Activated CD4-positive, alpha-beta T cell treated with anti-CD3 and anti-CD28 coated beads, Interleukin-2, amount 10 ng/mL, durations not matched to agents 24 days and 14 days (primary cell): ENCODE results near the gene TAS2R8. TPM values are rescaled to one million over a fixed set of nuclear protein-coding genes. Genes with fewer than 3 reads are reported as not detected.
"Not testable (repeated sequence)": the region's sequence is repeated elsewhere in the genome, so short reads cannot be mapped to it uniquely, and the experiment has no call there.

Experiments used
- DNase-seq: peaks from one replicate; pipeline ENCODE4 v3.0.0; 2022
- H3K27ac Mint-ChIP-seq: one replicate; pipeline ENCODE4 v1.8.0; 2022; ENCODE audit warnings: mild to moderate bottlenecking, mixed read lengths
- H3K27me3 Mint-ChIP-seq: one replicate; pipeline ENCODE4 v1.8.0; 2022; ENCODE audit warnings: mixed read lengths
- H3K36me3 Mint-ChIP-seq: one replicate; pipeline ENCODE4 v1.8.0; 2022; ENCODE audit warnings: low read depth, mild to moderate bottlenecking, mixed read lengths
- H3K4me1 Mint-ChIP-seq: one replicate; pipeline ENCODE4 v1.8.0; 2021; ENCODE audit warnings: mixed read lengths
- H3K4me3 Mint-ChIP-seq: one replicate; pipeline ENCODE4 v1.8.0; 2022; ENCODE audit warnings: mild to moderate bottlenecking, moderate library complexity, mixed read lengths
- H3K9me3 Mint-ChIP-seq: one replicate; pipeline ENCODE4 v1.8.0; 2021; ENCODE audit warnings: mixed read lengths
- intact Hi-C: fragments of 100-400 bp; cut with micrococcal nuclease; formaldehyde crosslinking; loops from one replicate; pipeline ENCODE4 v1.15.1; 2023
- total RNA-seq: library from RNA; stranded (reverse); gene quantifications from 2 replicates; pipeline ENCODE4 v1.2.3, GENCODE V29; 2022

TAS2R8 gene
- total RNA-seq, 1 donor from 2014 or later: not detected

GRCh38 chr12:10801741-10802140 is 5.3 kb downstream of the TAS2R8 start:
- H3K4me1 Mint-ChIP-seq: no peaks in the 10 kb centered on the region
- no peak for DNase-seq
- no peak overlapping the region for H3K27ac Mint-ChIP-seq
- H3K36me3 Mint-ChIP-seq: no peaks in the 10 kb centered on the region
- H3K27me3 Mint-ChIP-seq: peaks cover 29% of the 10 kb centered on the region
- no peak overlapping the region for H3K4me3 Mint-ChIP-seq
- peaks cover 3% of the 10 kb centered on the region for H3K9me3 Mint-ChIP-seq
- intact Hi-C loops: no loop called here

GRCh38 chr12:10794222-10794621 is 12.9 kb downstream of the TAS2R8 start:
- Mint-ChIP-seq H3K4me3 (no peak overlapping the region), H3K27ac (no peak overlapping the region), H3K36me3 (no peaks in the 10 kb centered on the region), H3K27me3 (peaks cover 20% of the 10 kb centered on the region), H3K4me1 (no peaks in the 10 kb centered on the region), H3K9me3 (no peaks in the 10 kb centered on the region)
- intact Hi-C loops: no loop called here
- no peak for DNase-seq

GRCh38 chr12:10791769-10792168 is 15.3 kb downstream of the TAS2R8 start:
- H3K36me3 Mint-ChIP-seq, H3K27ac Mint-ChIP-seq, H3K4me3 Mint-ChIP-seq, DNase-seq, intact Hi-C loops, H3K9me3 Mint-ChIP-seq, H3K4me1 Mint-ChIP-seq: not testable (repeated sequence)
- peaks cover 16% of the 10 kb centered on the region for H3K27me3 Mint-ChIP-seq

GRCh38 chr12:10783252-10783651 is 23.8 kb downstream of the TAS2R8 start:
- Mint-ChIP-seq H3K27me3 (peaks cover 9% of the 10 kb centered on the region), H3K4me3 (no peak overlapping the region), H3K4me1 (no peaks in the 10 kb centered on the region), H3K9me3 (no peaks in the 10 kb centered on the region), H3K36me3 (no peaks in the 10 kb centered on the region), H3K27ac (no peak overlapping the region)
- no peak for DNase-seq
- intact Hi-C loops: no loop called here

GRCh38 chr12:10779103-10779502 is 28.0 kb downstream of the TAS2R8 start:
- Mint-ChIP-seq H3K27me3 (peaks cover 21% of the 10 kb centered on the region), H3K36me3 (no peaks in the 10 kb centered on the region), H3K9me3 (no peaks in the 10 kb centered on the region), H3K4me3 (no peak overlapping the region), H3K27ac (no peak overlapping the region), H3K4me1 (no peaks in the 10 kb centered on the region)
- intact Hi-C loops: no loop called here
- DNase-seq: no peak

- H3K4me1 Mint-ChIP-seq: no peaks in the 10 kb centered on the region
- intact Hi-C loops: loop anchor here (1.0 kb wide), 2 partner anchors 428 to 715 kb away; no protein-coding TSS in a partner anchor
- H3K27me3 Mint-ChIP-seq: peaks cover 56% of the 10 kb centered on the region
- DNase-seq: no peak
- no peaks in the 10 kb centered on the region for H3K36me3 Mint-ChIP-seq
- no peak overlapping the region for H3K27ac Mint-ChIP-seq
- H3K4me3 Mint-ChIP-seq: no peak overlapping the region
- no peaks in the 10 kb centered on the region for H3K9me3 Mint-ChIP-seq
These were observed 35.9 kb downstream of the TAS2R8 start for GRCh38 chr12:10771132-10771733.

- Mint-ChIP-seq H3K4me1 (no peaks in the 10 kb centered on the region), H3K4me3 (no peak overlapping the region)
These were observed 47.4 kb downstream of the TAS2R8 start for GRCh38 chr12:10759657-10760056.

GRCh38 chr12:10756194-10756593 is 50.9 kb downstream of the TAS2R8 start:
- Mint-ChIP-seq H3K4me3 (no peak overlapping the region), H3K4me1 (no peaks in the 10 kb centered on the region), H3K36me3 (no peaks in the 10 kb centered on the region), H3K9me3 (peaks cover 11% of the 10 kb centered on the region), H3K27me3 (peaks cover 48% of the 10 kb centered on the region), H3K27ac (no peak overlapping the region)
- no peak for DNase-seq
- intact Hi-C loops: no loop called here

More at GRCh38 chr12:10759657-10760056, 47.4 kb downstream of the TAS2R8 start:
- Mint-ChIP-seq H3K27me3 (peaks cover 46% of the 10 kb centered on the region), H3K9me3 (peaks cover 11% of the 10 kb centered on the region), H3K36me3 (no peaks in the 10 kb centered on the region), H3K27ac (no peak overlapping the region)
- intact Hi-C loops: no loop called here
- DNase-seq: no peak

Other genes with a start within 250 kb of the TAS2R8 start
- gene MAGOHB, start 193.7 kb downstream of the TAS2R8 start, total RNA-seq: 88.6 and 91.1 TPM in 2 replicates
- not detected in 2 replicates for gene STYK1, start 133.2 kb downstream of the TAS2R8 start, total RNA-seq
- gene YBX3, start 84.0 kb downstream of the TAS2R8 start, total RNA-seq: 199 and 203 TPM in 2 replicates
- not detected in 2 replicates for gene TAS2R7, start 4.7 kb downstream of the TAS2R8 start, total RNA-seq
- gene TAS2R9, start 2.9 kb upstream of the TAS2R8 start, total RNA-seq: not detected in 2 replicates
- 0.26 TPM in 1 of 2 replicates, not detected in the other for gene TAS2R10, start 19.1 kb upstream of the TAS2R8 start, total RNA-seq
- gene PRR4, start 42.2 kb upstream of the TAS2R8 start, total RNA-seq: 0.62 and 2.0 TPM in 2 replicates
- gene PRH1, start 77.0 kb upstream of the TAS2R8 start, total RNA-seq: 18.2 and 22.4 TPM in 2 replicates
- gene TAS2R13, start 102.3 kb upstream of the TAS2R8 start, total RNA-seq: 1.1 and 1.3 TPM in 2 replicates
- not detected in 2 replicates for gene PRH2, start 122.0 kb upstream of the TAS2R8 start, total RNA-seq
- 2.7 and 3.5 TPM in 2 replicates for gene TAS2R14, start 132.0 kb upstream of the TAS2R8 start, total RNA-seq
- 0.56 and 1.0 TPM in 2 replicates for gene TAS2R50, start 179.6 kb upstream of the TAS2R8 start, total RNA-seq
- gene TAS2R20, start 191.0 kb upstream of the TAS2R8 start, total RNA-seq: 2.0 and 2.1 TPM in 2 replicates
- gene TAS2R19, start 215.3 kb upstream of the TAS2R8 start, total RNA-seq: 2.9 and 3.9 TPM in 2 replicates
- gene TAS2R31, start 224.1 kb upstream of the TAS2R8 start, total RNA-seq: 3.5 and 4.3 TPM in 2 replicates